Prostate gland (tissue), 2 donors: Measurements from ENCODE around the gene PCSK6.

Experiments used
- POLR2A ChIP-seq: fragments of 450-650 bp; IDR thresholded peaks from one replicate; pipeline ENCODE4 v1.6.1; 2016; ENCODE audit warnings: antibody characterized with exemption, mild to moderate bottlenecking
- TF ChIP-seq, protein P1 (sequence below), 4 experiments: fragments of 200-600 bp in 2 of 4; fragments of 450-650 bp in 2 of 4; sonication (generic) in 2 of 4; IDR thresholded peaks; 1 replicate in 3 of 4; 2 replicates in 1 of 4; pipeline ENCODE4 v1.5.1; 2016 to 2019; ENCODE audit warnings: antibody characterized with exemption in 4 of 4, mild to moderate bottlenecking in 2 of 4, moderate library complexity in 2 of 4

DNA sequence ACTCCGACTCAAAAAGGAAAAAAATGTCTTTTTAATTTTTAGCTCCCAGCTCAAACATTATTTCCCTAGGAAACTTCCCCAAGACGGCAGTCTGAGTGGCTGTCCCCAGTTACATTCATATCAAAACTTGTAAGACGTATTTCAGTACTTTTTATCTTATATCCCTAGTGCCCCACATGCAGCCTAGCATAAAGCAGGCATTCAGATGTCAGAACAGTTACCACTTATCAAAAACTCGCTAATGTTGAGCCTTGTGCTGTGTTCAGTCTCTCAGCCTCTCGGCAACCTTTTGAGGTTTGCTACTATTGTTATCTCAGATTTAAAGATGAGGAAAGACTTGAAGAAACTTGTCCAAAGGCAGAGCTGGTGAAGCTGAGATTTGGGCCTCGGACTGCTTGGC, 205.6 kb downstream of the PCSK6 start:
- TF ChIP-seq, protein P1, sequence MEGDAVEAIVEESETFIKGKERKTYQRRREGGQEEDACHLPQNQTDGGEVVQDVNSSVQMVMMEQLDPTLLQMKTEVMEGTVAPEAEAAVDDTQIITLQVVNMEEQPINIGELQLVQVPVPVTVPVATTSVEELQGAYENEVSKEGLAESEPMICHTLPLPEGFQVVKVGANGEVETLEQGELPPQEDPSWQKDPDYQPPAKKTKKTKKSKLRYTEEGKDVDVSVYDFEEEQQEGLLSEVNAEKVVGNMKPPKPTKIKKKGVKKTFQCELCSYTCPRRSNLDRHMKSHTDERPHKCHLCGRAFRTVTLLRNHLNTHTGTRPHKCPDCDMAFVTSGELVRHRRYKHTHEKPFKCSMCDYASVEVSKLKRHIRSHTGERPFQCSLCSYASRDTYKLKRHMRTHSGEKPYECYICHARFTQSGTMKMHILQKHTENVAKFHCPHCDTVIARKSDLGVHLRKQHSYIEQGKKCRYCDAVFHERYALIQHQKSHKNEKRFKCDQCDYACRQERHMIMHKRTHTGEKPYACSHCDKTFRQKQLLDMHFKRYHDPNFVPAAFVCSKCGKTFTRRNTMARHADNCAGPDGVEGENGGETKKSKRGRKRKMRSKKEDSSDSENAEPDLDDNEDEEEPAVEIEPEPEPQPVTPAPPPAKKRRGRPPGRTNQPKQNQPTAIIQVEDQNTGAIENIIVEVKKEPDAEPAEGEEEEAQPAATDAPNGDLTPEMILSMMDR (IDR thresholded peaks at IDR 0.05): no peak
- TF ChIP-seq POLR2A: no peak
